HCT116 (cell line): Measurements from ENCODE around the gene TSC2. TPM values are rescaled to one million over a fixed set of nuclear protein-coding genes. Genes with fewer than 3 reads are reported as not detected.

ENCODE experiments used
- ATAC-seq: fragments of 200-7000 bp; cut with Tn5 transposase; 2 replicates; pipeline ENCODE4 v1.9.1; 2020; ENCODE audit warnings: mild to moderate bottlenecking, moderate library complexity
- BruUV-seq: library from RNA; stranded (reverse); fragments of 400-500 nt; replicated peaks from 2 replicates; lab custom pipeline; 2021; lab: Mats Ljungman, UMichigan
- CTCF ChIA-PET: fragments of 300-600 bp; sonication (Branson Sonifier 250); formaldehyde crosslinking; loops from one replicate; lab custom pipeline; 2021; ENCODE audit warnings: antibody characterized with exemption; lab: Charles Lee
- POLR2A ChIA-PET: fragments of 300-600, 350-600 bp; sonication (Branson Sonifier 250); formaldehyde crosslinking; loops from one replicate; lab custom pipeline; 2021; ENCODE audit warnings: antibody characterized with exemption; lab: Charles Lee
- RAD21 ChIA-PET, 2 experiments: fragments of 300-600 bp; sonication (Branson Sonifier 250); formaldehyde crosslinking; loops; one replicate each; lab custom pipeline; 2023; ENCODE audit warnings: low total read pairs in 2 of 2; ENCODE audit not compliant: uncharacterized antibody in 2 of 2, unreplicated experiment in 2 of 2, low non-redundant PET in 1 of 2; lab: Charles Lee
- DNase-seq: peaks from one replicate; pipeline ENCODE4 v3.0.0-alpha.2; 2010; ENCODE audit warnings: low read depth, low spot score
- H2AFZ ChIP-seq: fragments of 200-600 bp; shearing (Covaris generic), sonication (generic); 2 replicates; pipeline ENCODE4 v1.6.1; 2017; ENCODE audit warnings: low read depth, mixed run types, mixed read lengths, antibody characterized with exemption, low read length; ENCODE audit not compliant: poor library complexity, severe bottlenecking
- H3K27ac ChIP-seq: 2 replicates; pipeline ENCODE4 v1.5.1; 2012; ENCODE audit warnings: low read depth, low read length
- H3K27me3 ChIP-seq: fragments of 200-600 bp; sonication (generic); 2 replicates; pipeline ENCODE4 v1.6.1; 2016; ENCODE audit warnings: mixed run types, low read length, mixed read lengths; ENCODE audit not compliant: insufficient read depth
- H3K36me3 ChIP-seq, 2 experiments: fragments of 200-500 bp in 1 of 2; fragments of 200-600 bp in 1 of 2; sonication (Bioruptor generic) in 1 of 2; sonication (generic) in 1 of 2; 2 replicates each; pipeline versions ENCODE4 v1.5.1 to v1.6.1; 2014 to 2016; ENCODE audit warnings: low read length in 2 of 2, inconsistent platforms in 1 of 2, mixed read lengths in 1 of 2, mixed run types in 1 of 2; ENCODE audit not compliant: insufficient read depth in 2 of 2, control insufficient read depth in 1 of 2
- H3K4me1 ChIP-seq, 2 experiments: fragments of 200-600 bp in 1 of 2; sonication (generic) in 1 of 2; 2 replicates each; pipeline versions ENCODE4 v1.5.1 to v1.6.1; 2012 to 2017; ENCODE audit warnings: low read length in 2 of 2, inconsistent platforms in 1 of 2, mild to moderate bottlenecking in 1 of 2, mixed read lengths in 1 of 2, mixed run types in 1 of 2, moderate library complexity in 1 of 2; ENCODE audit not compliant: insufficient read depth in 2 of 2, control insufficient read depth in 1 of 2
- H3K4me2 ChIP-seq: fragments of 200-600 bp; sonication (generic); 2 replicates; pipeline ENCODE4 v1.6.1; 2017; ENCODE audit warnings: mixed run types, low read length, mixed read lengths
- H3K4me3 ChIP-seq, 2 experiments: fragments of 200-600 bp in 1 of 2; sonication (generic) in 1 of 2; replicated peaks in 1 of 2; 2 replicates each; pipeline ENCODE4 v1.5.1; 2011 to 2016; ENCODE audit warnings: low read length in 2 of 2, control low read depth in 1 of 2, low read depth in 1 of 2, mild to moderate bottlenecking in 1 of 2, mixed read lengths in 1 of 2, mixed run types in 1 of 2
- H3K79me2 ChIP-seq: fragments of 200-600 bp; sonication (generic); 2 replicates; pipeline ENCODE4 v1.6.1; 2017; ENCODE audit warnings: mild to moderate bottlenecking, mixed run types, low read length, moderate library complexity, mixed read lengths; ENCODE audit not compliant: insufficient read depth
- H3K9ac ChIP-seq: fragments of 200-600 bp; sonication (generic); 2 replicates; pipeline ENCODE4 v1.6.1; 2016; ENCODE audit warnings: low read length, mixed read lengths
- H3K9me2 ChIP-seq: fragments of 200-600 bp; sonication (generic), shearing (Covaris generic); 2 replicates; pipeline ENCODE4 v1.6.1; 2017; ENCODE audit warnings: mixed run types, mild to moderate bottlenecking, moderate library complexity; ENCODE audit not compliant: insufficient read depth
- H3K9me3 ChIP-seq, 2 experiments: fragments of 200-500 bp in 1 of 2; fragments of 200-600 bp in 1 of 2; sonication (Bioruptor generic) in 1 of 2; sonication (generic) in 1 of 2; 2 replicates each; pipeline ENCODE4 v1.6.1; 2014 to 2017; ENCODE audit warnings: low read length in 2 of 2, mixed read lengths in 2 of 2, inconsistent platforms in 1 of 2, low read depth in 1 of 2, mild to moderate bottlenecking in 1 of 2, mixed run types in 1 of 2, moderate library complexity in 1 of 2; ENCODE audit not compliant: control insufficient read depth in 1 of 2, insufficient read depth in 1 of 2
- H4K20me1 ChIP-seq: fragments of 200-600 bp; sonication (generic), shearing (Covaris generic); 2 replicates; pipeline ENCODE4 v1.6.1; 2017; ENCODE audit warnings: mixed run types, mild to moderate bottlenecking, moderate library complexity; ENCODE audit not compliant: insufficient read depth
- ATF3 ChIP-seq: IDR thresholded peaks from 2 replicates; pipeline ENCODE4 v1.6.1; 2012
- CEBPB ChIP-seq: IDR thresholded peaks from 2 replicates; pipeline ENCODE4 v1.6.1; 2012; ENCODE audit warnings: low read depth
- CTCF ChIP-seq, 3 experiments: fragments of 200-600 bp in 1 of 3; sonication (generic) in 1 of 3; IDR thresholded peaks in 2 of 3; conservative IDR thresholded peaks in 1 of 3; 2 replicates each; pipeline ENCODE4 v1.5.1; 2012 to 2017; ENCODE audit warnings: low read depth in 2 of 3, low read length in 2 of 3, antibody characterized with exemption in 1 of 3, borderline replicate concordance in 1 of 3, control low read depth in 1 of 3, mild to moderate bottlenecking in 1 of 3, mixed read lengths in 1 of 3, mixed run types in 1 of 3, moderate library complexity in 1 of 3; ENCODE audit not compliant: insufficient read depth in 1 of 3
- ELF1 ChIP-seq: IDR thresholded peaks from 2 replicates; pipeline ENCODE4 v1.6.1; 2012; ENCODE audit warnings: low read depth, borderline replicate concordance
- EZH2 ChIP-seq: fragments of 200-600 bp; sonication (generic); IDR thresholded peaks from 2 replicates; pipeline ENCODE4 v1.6.1; 2017; ENCODE audit warnings: antibody characterized with exemption, mixed run types
- FOSL1 ChIP-seq: IDR thresholded peaks from 2 replicates; pipeline ENCODE4 v1.6.1; 2012; ENCODE audit warnings: low read depth
- MAX ChIP-seq: IDR thresholded peaks from 2 replicates; pipeline ENCODE4 v1.6.1; 2012
- POLR2A ChIP-seq: IDR thresholded peaks from 2 replicates; pipeline ENCODE4 v1.7.0; 2011; ENCODE audit warnings: borderline replicate concordance; ENCODE audit not compliant: insufficient read depth, insufficient read length; ENCODE audit errors: extremely low read depth
- SIN3A ChIP-seq: IDR thresholded peaks from 2 replicates; pipeline ENCODE4 v1.6.1; 2012; ENCODE audit warnings: low read depth
- TCF7L2 ChIP-seq: IDR thresholded peaks from 2 replicates; pipeline ENCODE4 v1.7.0; 2011; ENCODE audit warnings: borderline replicate concordance, inconsistent platforms; ENCODE audit not compliant: insufficient read depth, insufficient read length; ENCODE audit errors: extremely low read depth
- YY1 ChIP-seq: IDR thresholded peaks from 2 replicates; pipeline ENCODE4 v1.6.1; 2011; ENCODE audit warnings: low read length, low read depth, moderate library complexity, mild to moderate bottlenecking; ENCODE audit not compliant: insufficient replicate concordance; ENCODE audit errors: extremely low read depth
- ZFX ChIP-seq: fragments of 450-650 bp; IDR thresholded peaks from 2 replicates; pipeline ENCODE4 v1.6.1; 2017
- ZNF274 ChIP-seq: fragments of 200-500 bp; sonication (Bioruptor generic); IDR thresholded peaks from 2 replicates; pipeline ENCODE4 v1.6.1; 2014; ENCODE audit warnings: mild to moderate bottlenecking, low read depth, low read length, inconsistent platforms
- intact Hi-C: fragments of 100-400 bp; cut with micrococcal nuclease; formaldehyde crosslinking; loops from 2 replicates; pipeline ENCODE4 v1.10.0; 2022
- total RNA-seq: library from RNA; stranded (reverse); gene quantifications from one replicate; pipeline ENCODE4 v1.2.1, GENCODE V29; 2021; ENCODE audit not compliant: unreplicated experiment

The TSC2 gene
- total RNA-seq, 1 experiment from 2014 or later, result 74.1 TPM

- H3K27ac ChIP-seq, result no peak overlapping the region
Measured at GRCh38 chr16:2037115-2037514, 10.7 kb upstream of the TSC2 start.

GRCh38 chr16:2037647-2038381 lies 10.0 kb upstream of the TSC2 start:
- Histone ChIP-seq H3K36me3 (no peaks in the 10 kb centered on the region), H4K20me1 (no peaks in the 10 kb centered on the region), H3K4me1 (peaks cover 5 to 29% of the 10 kb centered on the region in 2 experiments; a peak in 2 of 4 replicates), H3K27ac (no peak overlapping the region), H3K9me3 (no peaks in the 10 kb centered on the region), H3K79me2 (no peaks in the 10 kb centered on the region), H2AFZ (no peak overlapping the region), H3K4me3 (no peak overlapping the region), H3K27me3 (no peaks in the 10 kb centered on the region), H3K9me2 (no peaks in the 10 kb centered on the region), H3K9ac (no peak overlapping the region), H3K4me2 (no peak overlapping the region)
- intact Hi-C loops, result no loop called here
- ATAC-seq, result no peak
- ChIA-PET POLR2A (no interaction called here), CTCF (no interaction called here), RAD21 (no interaction called here)
- DNase-seq, result no peak
- BruUV-seq, result TSS peak; percentile 76
- TF ChIP-seq SIN3A (no peak), CEBPB (no peak), FOSL1 (no peak), ZFX (no peak), POLR2A (no peak), ELF1 (no peak), CTCF (IDR thresholded peaks at IDR 0.05 in 2 of 3, conservative IDR thresholded peaks at IDR 0.05 in 1 of 3; ENCODE audit: borderline replicate concordance in 1 of 3, insufficient read depth in 1 of 3, low read depth in 2 of 3, low read length in 2 of 3) (no peak), YY1 (no peak), MAX (no peak), ZNF274 (no peak)

More at GRCh38 chr16:2037115-2037514, 10.7 kb upstream of the TSC2 start:
- no peaks in the 10 kb centered on the region for H4K20me1 ChIP-seq
- H2AFZ ChIP-seq, result no peak overlapping the region
- no peaks in the 10 kb centered on the region for H3K79me2 ChIP-seq
- H3K4me2 ChIP-seq, result no peak overlapping the region
- TF ChIP-seq EZH2 (no peak), YY1 (no peak), TCF7L2 (no peak), ATF3 (no peak)
- TF ChIP-seq, all 23 proteins: peak for 0
- no peaks in the 10 kb centered on the region for H3K9me3 ChIP-seq
- ATAC-seq (no peak), DNase-seq (no peak)
- ChIA-PET CTCF (no interaction called here), POLR2A (no interaction called here), RAD21 (no interaction called here)
- H3K9me2 ChIP-seq, result no peaks in the 10 kb centered on the region
- H3K9ac ChIP-seq, result no peak overlapping the region
- H3K4me1 ChIP-seq, result peaks cover 5 to 25% of the 10 kb centered on the region in 2 experiments; a peak in 2 of 4 replicates
- H3K27me3 ChIP-seq, result no peaks in the 10 kb centered on the region
- H3K36me3 ChIP-seq, result no peaks in the 10 kb centered on the region
- H3K4me3 ChIP-seq, result no peak overlapping the region
- no TSS peak for BruUV-seq
- intact Hi-C loops, result no loop called here
